HepG2 (cell line): Measurements from ENCODE around the gene SLC12A2. TPM values are rescaled to one million over a fixed set of nuclear protein-coding genes. Genes with fewer than 3 reads are reported as not detected.
A peak's percentile ranks its signal among the peaks of the same experiment; 100 is the strongest.

Experiments used
- ATAC-seq: fragments of 200-7000 bp; cut with Tn5 transposase; 3 replicates; pipeline ENCODE4 v1.9.1; 2020; ENCODE audit warnings: mild to moderate bottlenecking, moderate library complexity
- BruUV-seq: library from RNA; stranded (reverse); fragments of 400-500 nt; replicated peaks from 2 replicates; lab custom pipeline; 2021; lab: Mats Ljungman, UMichigan
- CTCF ChIA-PET: fragments of 300-600 bp; formaldehyde crosslinking; extraction: SDS; loops from one replicate; lab custom pipeline; 2021; ENCODE audit warnings: low total read pairs, inconsistent platforms, low intra/inter-chr PET ratio; lab: Yijun Ruan, JAX
- POLR2A ChIA-PET: fragments of 350-600 bp; sonication (Branson Sonifier 250); formaldehyde crosslinking; loops from one replicate; lab custom pipeline; 2020; ENCODE audit warnings: antibody characterized with exemption, inconsistent platforms; lab: Yijun Ruan, JAX
- DNase-seq: peaks from one replicate; pipeline ENCODE4 v3.0.0-alpha.2; 2015; ENCODE audit warnings: low spot score
- FAIRE-seq: peaks from 3 replicates; lab custom pipeline; 2011; peaks lifted over from hg19 to GRCh38; lab: Jason Lieb, UNC
- H2AFZ ChIP-seq: one replicate; pipeline ENCODE4 v1.6.1; 2011; ENCODE audit warnings: low read length, inconsistent platforms
- H3K27ac ChIP-seq: fragments of 300-600 bp; 3 replicates; pipeline ENCODE4 v1.8.0; 2011; ENCODE audit warnings: mixed run types, mild to moderate bottlenecking, mixed read lengths, low read length, inconsistent platforms; ENCODE audit not compliant: insufficient read depth; ENCODE audit errors: extremely low read length
- H3K27me3 ChIP-seq, 2 experiments: fragments of 200-600 bp in 1 of 2; 2 replicates in 1 of 2; 3 replicates in 1 of 2; pipeline versions ENCODE4 v1.6.0 to v1.8.0; 2011; ENCODE audit warnings: low read length in 2 of 2, mild to moderate bottlenecking in 2 of 2, moderate library complexity in 2 of 2, inconsistent platforms in 1 of 2; ENCODE audit not compliant: insufficient read depth in 2 of 2, control insufficient read depth in 1 of 2
- H3K36me3 ChIP-seq, 2 experiments: fragments of 200-600 bp in 1 of 2; replicated peaks in 1 of 2; 2 replicates in 1 of 2; 3 replicates in 1 of 2; pipeline versions ENCODE4 v1.5.1 to v1.8.0; 2011; ENCODE audit warnings: low read length in 2 of 2, inconsistent platforms in 1 of 2; ENCODE audit not compliant: insufficient read depth in 2 of 2, control insufficient read depth in 1 of 2
- H3K4me1 ChIP-seq: 2 replicates; pipeline ENCODE4 v1.5.1; 2012; ENCODE audit warnings: low read length, inconsistent platforms; ENCODE audit not compliant: insufficient read depth
- H3K4me2 ChIP-seq: 2 replicates; pipeline ENCODE4 v1.6.0; 2011; ENCODE audit warnings: low read depth, low read length, inconsistent platforms
- H3K4me3 ChIP-seq, 3 experiments: fragments of 200-600 bp in 1 of 3; sonication (generic), shearing (Covaris generic) in 1 of 3; replicated peaks in 1 of 3; 2 replicates each; pipeline ENCODE4 v1.5.1; 2011 to 2016; ENCODE audit warnings: low read length in 3 of 3, inconsistent platforms in 2 of 3, low read depth in 2 of 3, mild to moderate bottlenecking in 2 of 3, control low read depth in 1 of 3, mixed read lengths in 1 of 3; ENCODE audit not compliant: insufficient read depth in 1 of 3
- H3K79me2 ChIP-seq: one replicate; pipeline ENCODE4 v1.6.1; 2011; ENCODE audit warnings: low read length, inconsistent platforms; ENCODE audit not compliant: insufficient read depth
- H3K9ac ChIP-seq: 2 replicates; pipeline ENCODE4 v1.6.0; 2011; ENCODE audit warnings: mild to moderate bottlenecking, low read depth, low read length, inconsistent platforms; ENCODE audit not compliant: insufficient read depth
- H3K9me3 ChIP-seq: 2 replicates; pipeline ENCODE4 v1.5.1; 2012; ENCODE audit warnings: mild to moderate bottlenecking, low read length
- H4K20me1 ChIP-seq: 2 replicates; pipeline ENCODE4 v1.6.0; 2011; ENCODE audit warnings: inconsistent platforms, mild to moderate bottlenecking, low read length, moderate library complexity; ENCODE audit not compliant: insufficient read depth
- CHCHD3 ChIP-seq: sonication (generic); formaldehyde crosslinking; IDR thresholded peaks from 2 replicates; pipeline ENCODE4 v1.8.0; 2022; ENCODE audit warnings: mild to moderate bottlenecking, missing genetic modification reagents, moderate library complexity
- HDAC6 ChIP-seq: fragments of 200-600 bp; sonication (generic); IDR thresholded peaks from 2 replicates; pipeline ENCODE4 v1.7.0; 2017; ENCODE audit warnings: mild to moderate bottlenecking, antibody characterized with exemption, low read length, low read depth
- RARA ChIP-seq: IDR thresholded peaks from 2 replicates; pipeline ENCODE4 v1.6.1; 2016; ENCODE audit warnings: missing genetic modification reagents, missing compliant biosample characterization
- TBX2 ChIP-seq: sonication (generic); formaldehyde crosslinking; IDR thresholded peaks from 2 replicates; pipeline ENCODE4 v1.5.0; 2020; ENCODE audit warnings: missing genetic modification reagents, mild to moderate bottlenecking, borderline replicate concordance
- ZNF546 ChIP-seq: sonication (generic); formaldehyde crosslinking; conservative IDR thresholded peaks from 2 replicates; pipeline ENCODE4 v1.8.1; 2023; ENCODE audit warnings: mild to moderate bottlenecking, missing genetic modification reagents
- ZNF569 ChIP-seq: sonication (generic); formaldehyde crosslinking; IDR thresholded peaks from 2 replicates; pipeline ENCODE4 v1.5.0; 2020; ENCODE audit warnings: mild to moderate bottlenecking, missing genetic modification reagents, moderate library complexity, borderline replicate concordance
- WGBS: methylation state at CpG from one replicate; pipeline ENCODE4 v1.1.6; 2017; ENCODE audit warnings: low lambda C conversion rate; 5-methylcytosine and 5-hydroxymethylcytosine counted together
- in situ Hi-C: cut with HindIII; loops from 2 replicates; pipeline ENCODE4 v1.10.0; 2017; ENCODE audit warnings: low pct_unique_long_range_greater_than_20kb; ENCODE audit not compliant: extremely low pct_ligation_motif_present
- intact Hi-C: fragments of 100-400 bp; cut with micrococcal nuclease; formaldehyde crosslinking; loops from one replicate; pipeline ENCODE4 v1.10.0; 2022; ENCODE audit not compliant: unreplicated experiment
- polyA plus RNA-seq, 8 experiments: library from polyadenylated mRNA; depleted of rRNA in 3 of 8; stranded (reverse) in 7 of 8; unstranded in 1 of 8; fragments of >200 nt; fragmentation: Illumina TruSeq in 4 of 8; extraction: Trizol in 4 of 8; gene quantifications; 2 replicates each; pipeline versions ENCODE4 v1.2.1 to v1.2.3, GENCODE V29; 2011 to 2016; ENCODE audit warnings: low read depth in 4 of 8, missing spikeins in 1 of 8, mixed read lengths in 1 of 8; ENCODE audit not compliant: insufficient read depth in 1 of 8
- total RNA-seq, 5 experiments: library from RNA; depleted of rRNA; stranded (reverse); fragments of >200 nt; fragmentation: Illumina TruSeq; extraction: Trizol; gene quantifications; 2 replicates each; pipeline ENCODE4 v1.2.3, GENCODE V29; 2016; ENCODE audit warnings: low read depth in 1 of 5

The SLC12A2 gene
- total and polyA plus RNA-seq, 2 of the 13 experiments (the other 11 are each of a cell fraction or from before 2014, with no cell fraction given), result 4.0 to 9.7 TPM

DNA sequence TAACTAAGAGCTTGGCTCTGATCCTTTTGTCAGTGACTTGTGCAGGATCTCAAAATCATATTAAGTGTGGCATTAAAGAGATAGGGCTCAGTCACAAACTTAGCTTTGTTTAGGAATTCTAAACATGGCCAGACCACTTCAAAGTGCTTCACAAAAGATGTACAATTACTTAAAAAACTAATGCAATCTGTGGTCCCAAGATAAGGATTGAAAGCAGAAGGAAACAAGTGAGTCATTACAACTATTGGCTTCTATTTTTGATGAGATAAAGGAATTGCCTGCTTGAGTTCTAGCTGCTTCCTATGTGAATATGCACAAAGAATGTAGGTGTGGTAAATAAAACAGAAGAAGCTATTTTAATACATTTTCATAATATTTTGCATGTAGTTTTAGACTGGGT is 44.9 kb upstream of the SLC12A2 start:
- DNase-seq (peak; percentile 31), FAIRE-seq (no peak), ATAC-seq (no peak)
- TF ChIP-seq ZNF546 (CRISPR knock-in tag), result no peak
- no peak for TF ChIP-seq HDAC6
- in situ Hi-C loops (no loop called here), intact Hi-C loops (no loop called here)
- no peaks in the 10 kb centered on the region; a peak in 1 of 5 replicates for H3K27me3 ChIP-seq
- POLR2A ChIA-PET, result no interaction called here
- H2AFZ ChIP-seq, result no peak overlapping the region
- no TSS peak for BruUV-seq
- no peak overlapping the region for H3K9ac ChIP-seq
- H4K20me1 ChIP-seq, result no peaks in the 10 kb centered on the region
- CTCF ChIA-PET, result no interaction called here
- H3K4me2 ChIP-seq, result no peak overlapping the region
- H3K27ac ChIP-seq, result no peak overlapping the region
- no peaks in the 10 kb centered on the region for H3K36me3 ChIP-seq
- no peaks in the 10 kb centered on the region for H3K9me3 ChIP-seq
- no peaks in the 10 kb centered on the region for H3K4me1 ChIP-seq
- H3K79me2 ChIP-seq, result no peaks in the 10 kb centered on the region
- no peak overlapping the region for H3K4me3 ChIP-seq

DNA sequence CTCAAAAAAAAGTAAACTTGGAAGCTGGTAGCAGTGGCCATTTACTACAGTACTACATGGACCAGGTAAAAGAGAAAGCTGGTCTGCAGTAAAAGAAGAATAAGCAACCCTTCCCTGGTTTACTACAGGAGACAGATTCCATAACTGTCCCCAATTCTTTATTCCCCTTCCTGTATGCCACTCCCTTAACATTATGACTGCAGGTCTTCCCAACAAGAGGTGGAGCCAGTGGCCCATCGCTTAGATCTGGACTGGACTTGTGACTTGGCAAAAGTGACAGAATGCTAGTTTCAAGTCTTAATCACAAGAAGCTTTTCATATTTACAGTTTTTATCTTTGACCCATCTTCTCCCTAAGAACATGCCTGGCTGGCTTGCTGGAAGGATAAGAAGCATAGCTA is 42.6 kb upstream of the SLC12A2 start:
- Histone ChIP-seq H4K20me1 (no peaks in the 10 kb centered on the region), H3K4me2 (no peak overlapping the region), H3K36me3 (no peaks in the 10 kb centered on the region), H3K9me3 (no peaks in the 10 kb centered on the region), H3K4me3 (no peak overlapping the region), H3K27ac (no peak overlapping the region), H3K9ac (no peak overlapping the region), H3K79me2 (no peaks in the 10 kb centered on the region), H3K4me1 (no peaks in the 10 kb centered on the region), H3K27me3 (no peaks in the 10 kb centered on the region; a peak in 1 of 5 replicates), H2AFZ (no peak overlapping the region)
- ATAC-seq (no peak), FAIRE-seq (no peak), DNase-seq (no peak)
- ChIA-PET CTCF (no interaction called here), POLR2A (no interaction called here)
- 67% methylated on average over 1 of the region's 1 CpG for WGBS
- in situ Hi-C loops, result no loop called here
- intact Hi-C loops, result no loop called here
- TF ChIP-seq TBX2 (no peak), ZNF569 (no peak), CHCHD3 (CRISPR knock-in tag) (no peak), RARA (no peak)
- BruUV-seq, result no TSS peak
